Endodermal cell (in vitro differentiated cells): Measurements from ENCODE around the gene PRPF6. TPM values are rescaled to one million over a fixed set of nuclear protein-coding genes. Genes with fewer than 3 reads are reported as not detected.
A peak's percentile ranks its signal among the peaks of the same experiment; 100 is the strongest.

ENCODE experiments used
- DNase-seq: peaks from one replicate; pipeline ENCODE4 v3.0.0-alpha.2; 2017
- H3K27ac ChIP-seq: 2 replicates; pipeline ENCODE4 v1.5.1; 2013; ENCODE audit warnings: mild to moderate bottlenecking, low read depth, low read length, moderate library complexity
- H3K27me3 ChIP-seq: 2 replicates; pipeline ENCODE4 v1.6.1; 2013; ENCODE audit warnings: mild to moderate bottlenecking, low read length, moderate library complexity; ENCODE audit not compliant: insufficient read depth, control insufficient read depth, poor library complexity, severe bottlenecking
- H3K36me3 ChIP-seq: 2 replicates; pipeline ENCODE4 v1.7.0; 2013; ENCODE audit warnings: mild to moderate bottlenecking, low read length, moderate library complexity; ENCODE audit not compliant: control insufficient read depth, insufficient read depth
- H3K4me1 ChIP-seq: one replicate; pipeline ENCODE4 v1.7.0; 2013; ENCODE audit warnings: low read length; ENCODE audit not compliant: control insufficient read depth, insufficient read depth
- H3K4me3 ChIP-seq: 2 replicates; pipeline ENCODE4 v1.5.1; 2013; ENCODE audit warnings: mild to moderate bottlenecking, low read length, moderate library complexity
- H3K9ac ChIP-seq: 2 replicates; pipeline ENCODE4 v1.6.1; 2013; ENCODE audit warnings: mild to moderate bottlenecking, low read length, moderate library complexity; ENCODE audit not compliant: poor library complexity, severe bottlenecking; ENCODE audit errors: extremely low read depth
- H3K9me3 ChIP-seq: 2 replicates; pipeline ENCODE4 v1.6.1; 2013; ENCODE audit warnings: mild to moderate bottlenecking, low read length, moderate library complexity; ENCODE audit not compliant: control insufficient read depth
- H3K27ac Mint-ChIP-seq: 2 replicates; pipeline ENCODE4 v1.8.0; 2020; ENCODE audit warnings: mixed read lengths
- H3K27me3 Mint-ChIP-seq: 2 replicates; pipeline ENCODE4 v1.8.0; 2021; ENCODE audit warnings: mild to moderate bottlenecking, mixed read lengths; ENCODE audit not compliant: insufficient read depth
- H3K36me3 Mint-ChIP-seq: 2 replicates; pipeline ENCODE4 v1.8.0; 2020; ENCODE audit warnings: low read depth, mixed read lengths
- H3K4me1 Mint-ChIP-seq: 2 replicates; pipeline ENCODE4 v1.8.0; 2020; ENCODE audit warnings: mixed read lengths
- H3K4me3 Mint-ChIP-seq: 2 replicates; pipeline ENCODE4 v1.8.0; 2020; ENCODE audit warnings: mild to moderate bottlenecking, moderate library complexity, mixed read lengths
- H3K9me3 Mint-ChIP-seq: 2 replicates; pipeline ENCODE4 v1.8.0; 2020; ENCODE audit warnings: mild to moderate bottlenecking, mixed read lengths
- whole genome bisulfite sequencing, 2 experiments: methylation state at CpG; one replicate each; pipeline versions ENCODE4 v1.1.5 to v1.1.7; 2013; ENCODE audit warnings: missing lambda C conversion rate in 2 of 2, mixed read lengths in 1 of 2; ENCODE audit not compliant: insufficient coverage in 1 of 2, insufficient read length in 1 of 2; 5-methylcytosine and 5-hydroxymethylcytosine counted together
- total RNA-seq, 2 donors: library from RNA; stranded (reverse); fragmentation: NEBNext Ultra II Directional in 1 of 2; extraction: Animal tissue kit (Norgen Biotek cat#: 25700) in 1 of 2; gene quantifications; 2 replicates in 1 of 2; 3 replicates in 1 of 2; pipeline ENCODE4 v1.2.1, GENCODE V29; 2021
- TF ChIP-seq, protein P1 (sequence below): fragments of 200-600 bp; sonication (generic); conservative IDR thresholded peaks from 2 replicates; pipeline ENCODE4 v1.5.0; 2021; ENCODE audit warnings: antibody characterized with exemption, mild to moderate bottlenecking

PRPF6 gene
- total RNA-seq, 2 donors from 2014 or later, result 73.3 to 73.9 TPM

DNA sequence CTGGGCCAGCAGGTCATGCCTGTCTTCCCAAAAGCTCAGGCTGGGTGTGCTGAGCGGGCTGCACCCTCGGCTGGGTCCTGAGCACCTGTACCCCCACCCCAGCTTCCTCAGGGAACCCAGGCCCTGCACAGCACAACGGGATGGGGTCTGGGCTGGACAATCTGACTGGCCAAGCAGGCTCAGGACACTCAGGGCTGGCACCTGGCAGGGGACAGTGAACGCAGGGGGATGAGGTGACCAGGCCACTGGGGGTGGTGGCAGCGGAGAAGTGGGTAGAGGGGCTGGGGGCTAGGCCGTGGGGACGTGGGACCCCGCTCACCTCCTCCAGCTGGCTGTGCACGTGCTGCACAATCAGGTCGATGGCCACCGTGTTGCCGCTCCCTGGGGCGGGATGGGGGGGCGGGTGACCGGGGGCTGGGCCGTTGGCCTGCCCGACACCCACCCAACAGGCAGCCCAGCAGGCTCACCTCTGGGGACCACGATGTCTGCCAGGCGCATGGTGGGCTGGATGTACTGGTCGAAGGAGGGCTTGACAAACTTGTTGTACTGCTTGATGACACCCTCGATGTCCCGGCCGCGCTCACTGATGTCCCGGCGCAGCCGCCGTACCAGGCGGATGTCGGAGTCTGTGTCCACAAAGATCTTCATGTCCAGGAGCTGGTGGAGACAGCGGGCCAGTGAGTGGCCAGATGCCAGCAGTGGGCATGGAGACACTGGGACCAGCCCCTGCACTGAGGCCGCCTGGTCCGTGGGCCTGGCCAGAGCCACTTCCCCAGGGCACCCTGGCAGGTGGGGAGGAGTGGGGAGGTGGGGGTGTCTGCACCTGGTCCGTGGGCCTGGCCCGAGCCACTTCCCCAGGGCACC, 36.6 kb upstream of the PRPF6 start:
- TF ChIP-seq, protein P1, sequence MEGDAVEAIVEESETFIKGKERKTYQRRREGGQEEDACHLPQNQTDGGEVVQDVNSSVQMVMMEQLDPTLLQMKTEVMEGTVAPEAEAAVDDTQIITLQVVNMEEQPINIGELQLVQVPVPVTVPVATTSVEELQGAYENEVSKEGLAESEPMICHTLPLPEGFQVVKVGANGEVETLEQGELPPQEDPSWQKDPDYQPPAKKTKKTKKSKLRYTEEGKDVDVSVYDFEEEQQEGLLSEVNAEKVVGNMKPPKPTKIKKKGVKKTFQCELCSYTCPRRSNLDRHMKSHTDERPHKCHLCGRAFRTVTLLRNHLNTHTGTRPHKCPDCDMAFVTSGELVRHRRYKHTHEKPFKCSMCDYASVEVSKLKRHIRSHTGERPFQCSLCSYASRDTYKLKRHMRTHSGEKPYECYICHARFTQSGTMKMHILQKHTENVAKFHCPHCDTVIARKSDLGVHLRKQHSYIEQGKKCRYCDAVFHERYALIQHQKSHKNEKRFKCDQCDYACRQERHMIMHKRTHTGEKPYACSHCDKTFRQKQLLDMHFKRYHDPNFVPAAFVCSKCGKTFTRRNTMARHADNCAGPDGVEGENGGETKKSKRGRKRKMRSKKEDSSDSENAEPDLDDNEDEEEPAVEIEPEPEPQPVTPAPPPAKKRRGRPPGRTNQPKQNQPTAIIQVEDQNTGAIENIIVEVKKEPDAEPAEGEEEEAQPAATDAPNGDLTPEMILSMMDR, result no peak
- no peaks in the 10 kb centered on the region for H3K9me3 ChIP-seq
- no peak for DNase-seq
- H3K4me1 ChIP-seq, result no peaks in the 10 kb centered on the region
- H3K4me3 ChIP-seq, result no peak overlapping the region
- no peak overlapping the region for H3K9ac ChIP-seq
- no peak overlapping the region for H3K4me3 Mint-ChIP-seq
- H3K36me3 ChIP-seq, result peaks cover 15% of the 10 kb centered on the region
- H3K27me3 ChIP-seq, result no peaks in the 10 kb centered on the region
- H3K27ac Mint-ChIP-seq, result no peak overlapping the region
- peaks cover 19% of the 10 kb centered on the region for H3K36me3 Mint-ChIP-seq
- H3K27me3 Mint-ChIP-seq, result no peaks in the 10 kb centered on the region
- WGBS, 2 experiments, result 94 to 99% methylated on average over 27 to 35 of the region's 35 CpGs
- peaks cover 8% of the 10 kb centered on the region for H3K4me1 Mint-ChIP-seq
- peaks cover 3% of the 10 kb centered on the region for H3K9me3 Mint-ChIP-seq
- no peak overlapping the region for H3K27ac ChIP-seq

DNA sequence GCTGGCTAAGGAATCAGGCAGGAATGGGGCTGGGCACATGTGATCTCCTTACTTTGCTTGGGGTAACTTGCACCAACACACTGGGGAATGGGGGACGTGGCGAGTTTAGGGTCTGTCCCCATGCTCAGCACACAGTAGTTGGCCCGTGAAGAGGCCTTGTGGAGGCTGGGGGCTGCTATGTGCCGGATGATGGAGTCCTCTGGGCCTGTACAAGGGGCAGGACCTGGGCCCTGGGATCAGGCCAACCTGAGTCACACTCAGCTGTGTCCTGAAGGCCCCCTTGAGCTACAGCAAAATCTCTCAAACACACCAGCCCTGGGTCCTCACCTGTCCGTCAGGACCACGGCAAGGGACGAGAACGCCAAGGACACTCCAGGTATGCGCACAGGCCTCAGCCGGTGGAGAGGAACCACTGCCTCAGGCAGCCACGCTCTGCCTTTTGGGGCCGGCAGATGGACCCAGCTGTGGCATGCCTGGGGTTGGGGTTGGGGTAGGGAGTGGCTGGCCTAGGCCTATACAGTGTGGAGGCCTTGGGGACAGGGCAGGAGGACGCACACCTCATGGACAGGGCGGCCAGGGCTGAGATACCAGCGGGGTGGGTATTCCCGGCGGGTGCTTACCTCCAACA, 35.8 kb upstream of the PRPF6 start:
- Histone ChIP-seq H3K4me3 (no peak overlapping the region), H3K27ac (no peak overlapping the region), H3K4me1 (no peaks in the 10 kb centered on the region), H3K9ac (no peak overlapping the region), H3K9me3 (no peaks in the 10 kb centered on the region), H3K27me3 (no peaks in the 10 kb centered on the region), H3K36me3 (peaks cover 15% of the 10 kb centered on the region)
- Mint-ChIP-seq H3K27ac (no peak overlapping the region), H3K4me3 (no peak overlapping the region), H3K36me3 (peaks cover 19% of the 10 kb centered on the region), H3K4me1 (peaks cover 12% of the 10 kb centered on the region), H3K9me3 (peaks cover 3% of the 10 kb centered on the region), H3K27me3 (no peaks in the 10 kb centered on the region)
- TF ChIP-seq, protein P1, result no peak
- WGBS, 2 experiments, result 91 to 95% methylated on average over 10 to 17 of the region's 17 CpGs
- no peak for DNase-seq

DNA sequence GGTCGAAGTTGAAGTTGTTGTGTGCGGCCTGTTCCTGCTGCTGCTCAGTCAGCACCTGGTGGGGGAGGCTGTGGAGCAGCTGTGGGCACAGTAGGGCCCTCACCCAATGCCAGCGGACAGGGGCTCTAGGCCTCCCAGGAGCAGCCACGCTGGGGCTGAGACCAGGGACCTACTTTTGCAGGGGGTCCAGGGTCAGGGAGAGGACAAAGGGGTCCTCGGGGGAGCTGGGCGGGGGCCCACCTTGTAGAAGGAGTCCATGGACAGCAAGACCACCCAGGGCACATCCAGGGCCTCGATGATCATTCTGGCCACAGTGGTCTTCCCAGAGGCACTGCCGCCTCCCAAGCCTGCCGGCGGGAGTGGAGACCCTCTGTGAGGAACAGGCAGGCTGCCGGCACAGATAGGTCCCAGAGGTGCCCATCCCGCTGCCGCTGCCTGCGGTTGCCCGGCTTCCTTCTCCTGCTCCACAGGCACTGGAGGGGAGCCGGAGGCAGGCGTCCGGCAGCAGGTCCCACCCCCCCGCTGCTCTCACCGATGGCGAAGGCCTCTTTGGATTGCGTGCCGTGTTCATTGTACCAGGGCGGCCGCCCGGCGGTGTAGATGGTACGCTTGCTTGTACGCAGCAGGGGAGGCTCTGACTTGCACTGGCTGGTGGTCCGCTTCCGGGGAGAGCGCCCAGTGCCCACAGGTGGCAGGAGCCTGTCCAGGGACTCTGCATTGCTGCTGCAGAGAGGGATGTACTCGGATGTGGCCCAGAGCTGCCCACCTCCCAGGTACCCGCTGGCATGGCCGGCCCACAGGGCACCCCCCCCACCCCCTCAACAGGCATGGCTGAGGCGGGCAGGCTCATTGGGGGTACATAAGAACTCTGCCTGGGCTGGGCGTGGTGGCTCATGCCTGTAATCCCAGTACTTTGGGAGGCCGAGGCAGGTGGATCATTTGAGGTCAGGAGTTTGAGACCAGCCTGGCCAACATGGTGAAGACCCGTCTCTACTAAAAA, 34.7 kb upstream of the PRPF6 start:
- no peak for DNase-seq
- H3K4me3 Mint-ChIP-seq, result no peak overlapping the region
- H3K27ac Mint-ChIP-seq, result peak overlapping the region; percentile 39
- no peak overlapping the region for H3K27ac ChIP-seq
- H3K27me3 ChIP-seq, result no peaks in the 10 kb centered on the region
- H3K9me3 Mint-ChIP-seq, result peaks cover 3% of the 10 kb centered on the region
- H3K9ac ChIP-seq, result no peak overlapping the region
- WGBS, 2 experiments, result 94 to 95% methylated on average over 33 to 39 of the region's 39 CpGs
- H3K9me3 ChIP-seq, result no peaks in the 10 kb centered on the region
- H3K4me1 Mint-ChIP-seq, result peaks cover 12% of the 10 kb centered on the region
- peaks cover 17% of the 10 kb centered on the region for H3K36me3 Mint-ChIP-seq
- TF ChIP-seq, protein P1, result no peak
- peaks cover 15% of the 10 kb centered on the region for H3K36me3 ChIP-seq
- peaks cover 3% of the 10 kb centered on the region for H3K4me1 ChIP-seq
- H3K4me3 ChIP-seq, result no peak overlapping the region
- H3K27me3 Mint-ChIP-seq, result no peaks in the 10 kb centered on the region
